ENCODE results near the gene CES3.
"Not testable (repeated sequence)": the region's sequence is repeated elsewhere in the genome, so short reads cannot be mapped to it uniquely, and the experiment has no call there.

CES3 gene

GRCh38 chr16:66926961-66927436 is 34.1 kb upstream of the CES3 start:
- no peak for DNase-seq

DNA sequence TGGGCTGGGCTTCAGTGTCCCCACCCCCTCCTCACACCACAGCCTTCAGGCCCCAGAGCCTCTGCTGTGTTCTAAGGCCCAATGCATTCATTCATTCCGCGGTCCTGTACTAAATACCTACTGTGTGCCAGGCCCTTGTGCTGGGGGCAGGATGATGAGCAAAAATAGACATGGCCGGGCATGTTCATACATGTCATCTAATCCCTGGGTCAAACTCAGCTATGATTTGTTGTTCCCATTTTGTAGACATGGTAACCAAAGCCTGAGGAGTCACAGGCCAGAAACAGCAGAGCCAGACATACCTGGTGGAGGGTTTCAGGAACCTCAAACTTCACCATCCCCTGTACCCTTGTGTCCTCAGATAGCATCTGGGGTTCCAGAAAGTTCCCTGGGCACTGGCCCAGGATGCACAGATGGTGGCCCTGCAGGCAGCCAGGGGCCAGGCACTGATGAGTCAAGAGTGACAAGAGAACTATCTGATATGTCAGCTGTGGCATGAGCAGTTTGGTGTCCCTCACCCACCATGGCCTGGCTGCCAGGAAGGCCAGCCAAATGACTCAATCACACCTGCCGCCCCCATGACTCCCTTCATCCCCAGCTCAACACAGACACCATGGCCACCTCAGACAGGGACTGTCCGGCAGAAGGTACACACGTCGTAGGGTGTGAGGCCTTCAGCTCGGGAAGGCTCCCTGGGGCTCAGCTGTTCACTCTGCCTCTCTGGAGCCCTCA is 33.0 kb upstream of the CES3 start:
- no peak for DNase-seq

GRCh38 chr16:66928702-66929388 is 32.2 kb upstream of the CES3 start:
- peak; percentile 25 for DNase-seq

DNA sequence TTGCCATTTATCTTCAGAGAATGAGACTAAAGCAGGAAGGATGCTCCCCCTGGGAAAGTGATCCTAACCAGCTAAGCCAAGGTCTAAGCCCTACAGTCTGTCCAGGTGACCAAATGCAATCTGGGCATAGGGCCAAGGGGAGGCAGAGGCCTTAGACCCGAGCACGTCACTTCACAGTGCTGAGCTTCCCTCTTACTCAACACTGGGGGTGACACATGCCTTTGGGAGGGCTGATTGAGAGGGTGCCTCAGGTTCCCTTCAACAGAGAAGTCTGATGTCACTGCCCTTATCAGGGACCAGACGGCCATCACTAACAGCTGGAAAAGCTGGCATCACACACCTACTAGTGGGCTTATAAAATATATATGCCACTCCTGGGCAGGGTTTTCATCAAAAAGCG is 30.9 kb upstream of the CES3 start:
- DNase-seq, result no peak

DNA sequence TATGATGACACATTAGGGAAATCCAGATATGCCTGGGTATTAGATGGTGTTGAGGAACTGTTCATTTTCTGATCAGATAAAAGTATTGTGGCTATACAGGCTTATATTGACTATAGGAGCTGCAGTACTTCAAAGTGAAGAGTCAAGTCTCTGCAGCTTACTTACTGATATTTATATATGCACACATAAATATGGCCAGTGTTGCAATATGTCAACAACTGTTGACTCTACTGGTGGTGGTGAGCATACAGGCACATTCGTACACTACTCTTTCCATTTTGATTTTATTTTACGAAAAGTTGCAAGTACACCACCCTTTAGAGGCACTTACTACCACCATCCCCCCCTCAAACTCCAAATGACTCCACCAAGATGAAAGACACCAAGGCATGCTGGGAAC is 29.4 kb upstream of the CES3 start:
- DNase-seq, result no peak

GRCh38 chr16:66932076-66932475 is 29.0 kb upstream of the CES3 start:
- no peak for DNase-seq

DNA sequence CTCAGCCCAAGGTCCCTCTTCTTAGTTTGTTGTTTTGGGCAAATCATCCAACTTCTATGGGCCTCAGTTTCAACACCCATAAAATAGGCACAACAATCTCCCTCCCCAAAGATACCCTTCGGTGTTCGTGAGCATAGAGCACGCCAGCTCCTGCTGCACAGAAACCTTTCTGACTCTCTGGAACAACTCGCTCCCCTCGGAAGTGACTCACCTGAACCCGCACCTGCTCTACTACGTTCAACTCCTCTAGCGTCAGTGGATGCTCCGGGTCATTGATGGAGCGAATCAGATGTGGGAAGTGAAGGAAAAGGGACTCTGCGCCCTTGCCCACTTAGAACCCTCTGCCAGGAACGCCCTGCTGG is 27.3 kb upstream of the CES3 start:
- DNase-seq, result peak; percentile 56

GRCh38 chr16:66934138-66934838 is 26.8 kb upstream of the CES3 start, which contains the start of gene CIAO2B:
CIAO2B (minus strand) TSS chr16:66934402; CDS start chr16:66934364, 38 bp downstream.
- peak; percentile 87 for DNase-seq

DNA sequence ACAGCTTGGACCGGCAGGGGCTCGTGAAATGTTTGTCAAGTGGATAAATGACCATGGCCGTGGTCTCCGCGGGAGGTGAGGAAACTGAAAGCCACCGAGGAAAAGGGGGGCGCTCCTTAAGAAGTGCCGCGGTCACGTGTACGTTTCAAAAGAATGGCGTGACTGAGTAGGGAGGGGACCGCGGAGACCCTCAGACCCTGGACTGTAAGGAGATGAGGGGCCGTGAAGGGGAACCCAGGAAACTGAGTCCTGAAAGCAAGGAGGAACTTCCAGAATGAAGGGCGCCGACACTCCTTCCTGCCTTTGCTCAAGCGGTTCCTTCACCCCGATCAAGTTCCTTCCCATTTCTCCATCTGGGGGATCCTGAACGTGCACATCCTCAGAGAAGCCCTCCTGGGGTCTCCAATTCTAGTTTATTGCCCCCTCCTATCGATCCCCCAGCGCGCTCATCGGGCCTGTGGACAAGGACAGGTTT is 26.2 kb upstream of the CES3 start:
- DNase-seq, result not testable (repeated sequence)

GRCh38 chr16:66935314-66936011 is 25.6 kb upstream of the CES3 start, which contains the start of gene CES2:
CES2 (plus strand) TSS chr16:66935516; CDS start chr16:66935636, 120 bp downstream.
- DNase-seq, result no peak

GRCh38 chr16:66936462-66936861 is 24.6 kb upstream of the CES3 start:
- DNase-seq, result no peak

- DNase-seq, result no peak
Measured at GRCh38 chr16:66936889-66937554, 24.0 kb upstream of the CES3 start.

- no peak for DNase-seq
Measured at GRCh38 chr16:66937725-66938337, 23.2 kb upstream of the CES3 start.

DNA sequence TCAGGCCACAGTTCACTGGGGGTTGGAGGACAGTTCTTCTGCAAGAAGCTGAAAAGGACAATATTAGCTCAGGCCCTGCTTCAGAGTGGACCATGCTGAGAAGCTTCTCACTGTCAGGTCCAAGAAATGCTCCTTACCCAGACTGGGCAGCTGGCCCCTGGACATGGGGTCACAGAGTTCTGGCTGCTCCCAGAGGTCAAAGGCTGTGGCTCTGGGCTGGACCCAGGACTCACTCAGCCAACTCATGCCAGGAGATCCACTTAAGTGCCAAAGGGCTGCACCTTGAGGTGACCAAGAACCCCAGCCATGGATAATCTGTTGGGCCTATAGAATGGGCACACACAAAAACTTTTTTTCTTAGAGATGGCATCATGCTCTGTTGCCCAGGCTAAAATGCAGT is 21.7 kb upstream of the CES3 start:
- DNase-seq, result no peak

DNA sequence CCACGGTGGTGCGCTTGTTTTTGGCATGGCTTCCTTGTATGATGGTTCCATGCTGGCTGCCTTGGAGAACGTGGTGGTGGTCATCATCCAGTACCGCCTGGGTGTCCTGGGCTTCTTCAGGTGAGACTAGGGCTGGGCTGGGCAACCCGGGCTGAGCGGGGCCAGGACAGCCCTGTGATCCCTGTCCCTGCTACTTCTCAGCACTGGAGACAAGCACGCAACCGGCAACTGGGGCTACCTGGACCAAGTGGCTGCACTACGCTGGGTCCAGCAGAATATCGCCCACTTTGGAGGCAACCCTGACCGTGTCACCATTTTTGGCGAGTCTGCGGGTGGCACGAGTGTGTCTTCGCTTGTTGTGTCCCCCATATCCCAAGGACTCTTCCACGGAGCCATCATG is 20.8 kb upstream of the CES3 start:
- no peak for DNase-seq

- no peak for DNase-seq
Measured at GRCh38 chr16:66942981-66943380, 18.1 kb upstream of the CES3 start.

DNA sequence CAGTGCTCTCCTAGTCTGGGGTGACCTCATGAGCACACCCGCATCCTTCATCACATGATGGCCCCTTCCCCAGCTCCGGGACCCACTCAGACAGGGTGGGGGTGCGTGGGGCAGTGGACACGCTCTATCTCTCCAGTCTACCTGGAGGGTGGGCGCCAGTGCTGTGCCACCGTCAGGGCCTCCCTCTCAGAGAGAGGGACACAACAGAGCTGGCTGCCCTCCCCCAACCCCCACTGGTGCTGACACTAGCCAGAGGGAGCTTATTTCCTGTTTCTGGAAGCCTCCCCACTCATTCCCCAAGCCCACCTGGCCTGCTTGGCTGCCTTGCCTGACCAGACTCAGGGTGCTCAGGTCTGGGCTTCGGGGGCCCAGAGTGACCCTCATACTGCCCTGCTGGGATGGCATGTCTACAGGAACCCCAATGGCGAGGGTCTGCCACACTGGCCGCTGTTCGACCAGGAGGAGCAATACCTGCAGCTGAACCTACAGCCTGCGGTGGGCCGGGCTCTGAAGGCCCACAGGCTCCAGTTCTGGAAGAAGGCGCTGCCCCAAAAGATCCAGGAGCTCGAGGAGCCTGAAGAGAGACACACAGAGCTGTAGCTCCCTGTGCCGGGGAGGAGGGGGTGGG is 17.5 kb upstream of the CES3 start:
- DNase-seq, result no peak

GRCh38 chr16:66944054-66944441 is 17.0 kb upstream of the CES3 start:
- DNase-seq, result no peak

DNA sequence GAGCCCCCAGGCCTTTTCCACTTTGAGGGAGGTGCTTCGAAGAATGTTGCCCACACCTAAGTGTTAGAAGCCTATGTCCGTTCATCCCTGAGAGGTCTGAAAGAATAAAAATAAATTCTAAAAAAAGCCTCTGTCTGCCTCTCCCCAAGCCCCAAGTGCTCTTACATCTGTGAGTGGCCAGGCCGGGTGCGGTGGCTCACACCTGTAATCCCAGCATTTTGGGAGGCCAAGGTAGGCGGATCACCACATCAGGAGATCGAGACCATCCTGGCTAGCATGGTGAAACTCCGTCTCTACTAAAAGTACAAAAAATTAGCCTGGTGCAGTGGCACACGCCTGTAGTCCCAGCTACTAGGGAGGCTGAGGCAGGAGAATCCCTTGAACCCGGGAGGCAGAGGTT is 16.1 kb upstream of the CES3 start:
- not testable (repeated sequence) for DNase-seq

- no peak for DNase-seq
Measured at GRCh38 chr16:66945939-66946338, 15.1 kb upstream of the CES3 start.

GRCh38 chr16:66946541-66946940 is 14.5 kb upstream of the CES3 start:
- DNase-seq, result no peak

DNA sequence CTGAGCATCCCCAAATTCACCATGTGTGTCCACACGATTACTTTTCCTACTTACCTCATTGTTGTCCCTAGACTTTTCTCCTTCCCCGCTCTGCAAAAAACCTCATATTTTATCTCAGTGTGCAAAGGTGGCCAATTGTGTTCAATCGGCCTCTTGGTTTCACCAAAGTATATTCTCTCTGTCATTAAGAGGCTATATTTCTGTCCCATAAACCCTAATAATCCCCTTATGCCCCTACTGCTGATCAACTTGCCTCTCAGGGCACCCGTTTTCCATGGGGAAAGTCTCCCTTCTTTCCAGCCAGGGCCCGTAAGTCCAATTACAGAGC is 14.1 kb upstream of the CES3 start:
- no peak for DNase-seq

Measured in activated CD4-positive, alpha-beta T cell treated with anti-CD3 and anti-CD28 coated beads, Interleukin-2, amount 50 U/mL, for 1 hour (primary cell).